ENCODE data around the gene PCDHGB5. TPM values are rescaled to one million over a fixed set of nuclear protein-coding genes. Genes with fewer than 3 reads are reported as not detected.
"Not testable (repeated sequence)": the region's sequence is repeated elsewhere in the genome, so short reads cannot be mapped to it uniquely, and the experiment has no call there.

PCDHGB5 gene
- polyA plus RNA-seq (2012; rRNA removed), result 0.08 and 0.15 TPM in 2 replicates
- polyA plus RNA-seq (2012; cell fraction: cytosol; rRNA removed), result 0.05 and 0.08 TPM in 2 replicates
- polyA plus RNA-seq (2012; cell fraction: nucleus; rRNA removed), result 0.59 and 0.63 TPM in 2 replicates

DNA sequence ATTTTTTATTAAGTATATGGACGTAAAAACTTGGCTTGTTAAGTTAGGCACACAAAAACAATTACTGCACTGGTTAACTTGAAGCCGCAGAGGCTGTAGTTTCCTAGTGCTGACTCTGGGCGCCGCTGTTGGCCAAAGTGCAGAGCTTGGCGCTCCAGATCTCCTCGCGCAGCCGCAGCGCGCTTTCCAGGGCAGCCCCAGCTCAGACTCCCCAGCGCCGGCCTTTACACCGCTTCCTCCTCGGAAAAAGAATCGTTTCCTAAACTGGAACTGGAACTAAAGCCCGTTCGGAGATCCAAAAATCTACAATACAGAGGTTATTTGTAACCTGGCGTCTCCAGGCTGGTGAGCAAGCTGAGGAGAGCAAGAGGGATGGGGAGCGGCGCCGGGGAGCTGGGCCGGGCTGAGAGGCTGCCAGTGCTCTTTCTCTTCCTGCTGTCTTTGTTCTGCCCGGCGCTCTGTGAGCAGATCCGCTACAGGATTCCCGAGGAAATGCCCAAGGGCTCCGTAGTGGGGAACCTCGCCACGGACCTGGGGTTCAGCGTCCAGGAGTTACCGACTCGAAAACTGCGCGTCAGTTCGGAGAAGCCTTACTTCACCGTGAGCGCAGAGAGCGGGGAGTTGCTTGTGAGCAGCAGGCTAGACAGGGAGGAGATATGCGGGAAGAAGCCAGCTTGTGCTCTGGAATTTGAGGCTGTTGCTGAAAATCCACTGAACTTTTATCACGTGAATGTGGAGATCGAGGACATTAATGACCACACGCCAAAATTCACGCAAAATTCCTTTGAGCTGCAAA, at the start of gene PCDHGB5:
TSS of gene PCDHGB5 (plus strand) at position 192 of the 796 bp plus-strand sequence. CDS start at position 373, 181 bp downstream.
- H2AFZ ChIP-seq (ENCODE audit: low read depth); H3K9me2 ChIP-seq; H3K27ac ChIP-seq (ENCODE audit: low read depth in 2 of 2, low read length in 1 of 2); H3K4me1 ChIP-seq (ENCODE audit: control insufficient read depth in 1 of 2, insufficient read depth in 2 of 2, low read depth in 1 of 2, low read length in 1 of 2); H4K20me1 ChIP-seq (ENCODE audit: insufficient read depth); H3K79me2 ChIP-seq (ENCODE audit: insufficient read depth); POLR2A ChIA-PET; H3K9ac ChIP-seq; H3K27me3 ChIP-seq (ENCODE audit: insufficient read depth); H3K4me2 ChIP-seq; H3F3A ChIP-seq (replicated peaks; ENCODE audit: insufficient read depth); H3K4me3 ChIP-seq (ENCODE audit: low read depth in 2 of 2, low read length in 1 of 2); H3K36me3 ChIP-seq (replicated peaks in 1 of 2; ENCODE audit: control insufficient read depth in 1 of 2, insufficient read depth in 2 of 2, low read length in 1 of 2); DNase-seq: not testable (repeated sequence)
- peaks cover 11% of the 10 kb centered on the region for H3K9me3 ChIP-seq
- 61% methylated on average over 22 of the region's 43 CpGs for WGBS (ENCODE audit: low lambda C conversion rate)
- CTCF ChIA-PET, result interaction anchor here (0.9 to 1.0 kb wide), 3 partner anchors 32 to 216 kb away, joined by 3 to 4 read pairs (median 3); partner anchors contain the start of genes PCDHB16 and PCDHGA12

DNA sequence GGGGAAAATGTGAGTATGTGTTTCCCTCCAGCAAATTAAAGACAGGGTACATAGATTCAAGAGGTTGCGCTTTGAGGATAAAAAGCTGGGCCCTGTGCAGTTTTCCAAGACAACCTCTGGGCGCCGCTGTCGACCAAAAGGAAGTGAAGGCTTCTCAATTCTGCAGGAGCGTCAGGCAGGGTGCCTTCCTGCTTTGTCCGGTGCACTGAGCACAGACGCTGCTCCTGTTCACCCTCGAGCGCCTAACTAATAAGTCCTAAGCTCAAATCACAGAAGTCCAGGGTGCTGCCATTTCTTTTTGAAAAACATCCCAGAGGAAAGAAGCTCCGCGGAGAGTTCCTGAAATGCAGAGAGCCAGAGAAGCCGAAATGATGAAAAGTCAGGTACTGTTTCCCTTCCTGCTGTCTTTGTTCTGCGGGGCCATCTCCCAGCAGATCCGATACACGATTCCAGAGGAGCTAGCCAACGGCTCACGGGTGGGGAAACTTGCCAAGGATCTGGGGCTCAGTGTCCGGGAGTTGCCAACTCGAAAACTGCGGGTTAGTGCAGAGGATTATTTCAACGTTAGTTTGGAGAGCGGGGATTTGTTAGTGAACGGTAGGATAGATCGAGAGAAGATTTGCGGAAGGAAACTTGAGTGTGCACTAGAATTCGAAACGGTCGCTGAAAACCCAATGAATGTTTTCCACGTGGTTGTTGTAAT, 47.7 kb upstream of the PCDHGB5 start, which contains the start of gene PCDHGB1:
TSS of gene PCDHGB1 (plus strand) at position 183 of the 703 bp plus-strand sequence. CDS start at position 345, 162 bp downstream.
- Histone ChIP-seq H3F3A (replicated peaks; ENCODE audit: insufficient read depth) (no peaks in the 10 kb centered on the region), H3K4me3 (ENCODE audit: low read depth in 2 of 2, low read length in 1 of 2) (peak within 1 kb of the TSS in 1 of 2 experiments; percentile 6; a peak in 1 of 4 replicates), H3K4me1 (ENCODE audit: control insufficient read depth in 1 of 2, insufficient read depth in 2 of 2, low read depth in 1 of 2, low read length in 1 of 2) (no peaks in the 10 kb centered on the region), H3K9me2 (no peaks in the 10 kb centered on the region), H3K27me3 (ENCODE audit: insufficient read depth) (no peaks in the 10 kb centered on the region), H2AFZ (ENCODE audit: low read depth) (0 out of 2 replicates have a peak within 1 kb of the TSS, but pooled peaks have one; percentile 32), H3K36me3 (replicated peaks in 1 of 2; ENCODE audit: control insufficient read depth in 1 of 2, insufficient read depth in 2 of 2, low read length in 1 of 2) (no peaks in the 10 kb centered on the region), H3K4me2 (no peak within 1 kb of the TSS), H3K9ac (no peak within 1 kb of the TSS), H4K20me1 (ENCODE audit: insufficient read depth) (no peaks in the 10 kb centered on the region), H3K79me2 (ENCODE audit: insufficient read depth) (no peaks in the 10 kb centered on the region), H3K9me3 (no peaks in the 10 kb centered on the region; the same call in 1 of the 2 replicates), H3K27ac (ENCODE audit: low read depth in 2 of 2, low read length in 1 of 2) (no peak within 1 kb of the TSS)
- ChIA-PET CTCF (interaction anchor here (0.5 to 2.7 kb wide), 9 partner anchors 14 to 217 kb away, joined by 3 to 13 read pairs (median 3); partner anchors contain the start of genes PCDHB9 and PCDHGB7), POLR2A (no interaction called here)
- TF ChIP-seq MAX (IDR thresholded peaks at IDR 0.05; ENCODE audit: low read depth), result no peak
- no peak for TF ChIP-seq EP300 (IDR thresholded peaks at IDR 0.05; ENCODE audit: borderline replicate concordance in 1 of 2, low read depth in 1 of 2, low read length in 1 of 2)
- TF ChIP-seq, protein P1, sequence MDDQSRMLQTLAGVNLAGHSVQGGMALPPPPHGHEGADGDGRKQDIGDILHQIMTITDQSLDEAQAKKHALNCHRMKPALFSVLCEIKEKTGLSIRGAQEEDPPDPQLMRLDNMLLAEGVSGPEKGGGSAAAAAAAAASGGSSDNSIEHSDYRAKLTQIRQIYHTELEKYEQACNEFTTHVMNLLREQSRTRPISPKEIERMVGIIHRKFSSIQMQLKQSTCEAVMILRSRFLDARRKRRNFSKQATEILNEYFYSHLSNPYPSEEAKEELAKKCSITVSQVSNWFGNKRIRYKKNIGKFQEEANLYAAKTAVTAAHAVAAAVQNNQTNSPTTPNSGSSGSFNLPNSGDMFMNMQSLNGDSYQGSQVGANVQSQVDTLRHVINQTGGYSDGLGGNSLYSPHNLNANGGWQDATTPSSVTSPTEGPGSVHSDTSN (IDR thresholded peaks at IDR 0.05), result no peak
- TF ChIP-seq TAF1 (IDR thresholded peaks at IDR 0.05; ENCODE audit: borderline replicate concordance, low read depth, low read length), result no peak
- TF ChIP-seq GATA2 (CRISPR knock-in tag; IDR thresholded peaks at IDR 0.05), result no peak
- TF ChIP-seq, protein P2, sequence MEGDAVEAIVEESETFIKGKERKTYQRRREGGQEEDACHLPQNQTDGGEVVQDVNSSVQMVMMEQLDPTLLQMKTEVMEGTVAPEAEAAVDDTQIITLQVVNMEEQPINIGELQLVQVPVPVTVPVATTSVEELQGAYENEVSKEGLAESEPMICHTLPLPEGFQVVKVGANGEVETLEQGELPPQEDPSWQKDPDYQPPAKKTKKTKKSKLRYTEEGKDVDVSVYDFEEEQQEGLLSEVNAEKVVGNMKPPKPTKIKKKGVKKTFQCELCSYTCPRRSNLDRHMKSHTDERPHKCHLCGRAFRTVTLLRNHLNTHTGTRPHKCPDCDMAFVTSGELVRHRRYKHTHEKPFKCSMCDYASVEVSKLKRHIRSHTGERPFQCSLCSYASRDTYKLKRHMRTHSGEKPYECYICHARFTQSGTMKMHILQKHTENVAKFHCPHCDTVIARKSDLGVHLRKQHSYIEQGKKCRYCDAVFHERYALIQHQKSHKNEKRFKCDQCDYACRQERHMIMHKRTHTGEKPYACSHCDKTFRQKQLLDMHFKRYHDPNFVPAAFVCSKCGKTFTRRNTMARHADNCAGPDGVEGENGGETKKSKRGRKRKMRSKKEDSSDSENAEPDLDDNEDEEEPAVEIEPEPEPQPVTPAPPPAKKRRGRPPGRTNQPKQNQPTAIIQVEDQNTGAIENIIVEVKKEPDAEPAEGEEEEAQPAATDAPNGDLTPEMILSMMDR (IDR thresholded peaks at IDR 0.05), result peak; percentile 39
- TF ChIP-seq NRF1 (IDR thresholded peaks at IDR 0.05; ENCODE audit: low read depth, low read length), result no peak
- no peak for TF ChIP-seq MXI1 (IDR thresholded peaks at IDR 0.05; ENCODE audit: low read depth, low read length)
- TF ChIP-seq RAD21 (IDR thresholded peaks at IDR 0.05; ENCODE audit: low read length), result peak; percentile 44
- TF ChIP-seq, protein P3, sequence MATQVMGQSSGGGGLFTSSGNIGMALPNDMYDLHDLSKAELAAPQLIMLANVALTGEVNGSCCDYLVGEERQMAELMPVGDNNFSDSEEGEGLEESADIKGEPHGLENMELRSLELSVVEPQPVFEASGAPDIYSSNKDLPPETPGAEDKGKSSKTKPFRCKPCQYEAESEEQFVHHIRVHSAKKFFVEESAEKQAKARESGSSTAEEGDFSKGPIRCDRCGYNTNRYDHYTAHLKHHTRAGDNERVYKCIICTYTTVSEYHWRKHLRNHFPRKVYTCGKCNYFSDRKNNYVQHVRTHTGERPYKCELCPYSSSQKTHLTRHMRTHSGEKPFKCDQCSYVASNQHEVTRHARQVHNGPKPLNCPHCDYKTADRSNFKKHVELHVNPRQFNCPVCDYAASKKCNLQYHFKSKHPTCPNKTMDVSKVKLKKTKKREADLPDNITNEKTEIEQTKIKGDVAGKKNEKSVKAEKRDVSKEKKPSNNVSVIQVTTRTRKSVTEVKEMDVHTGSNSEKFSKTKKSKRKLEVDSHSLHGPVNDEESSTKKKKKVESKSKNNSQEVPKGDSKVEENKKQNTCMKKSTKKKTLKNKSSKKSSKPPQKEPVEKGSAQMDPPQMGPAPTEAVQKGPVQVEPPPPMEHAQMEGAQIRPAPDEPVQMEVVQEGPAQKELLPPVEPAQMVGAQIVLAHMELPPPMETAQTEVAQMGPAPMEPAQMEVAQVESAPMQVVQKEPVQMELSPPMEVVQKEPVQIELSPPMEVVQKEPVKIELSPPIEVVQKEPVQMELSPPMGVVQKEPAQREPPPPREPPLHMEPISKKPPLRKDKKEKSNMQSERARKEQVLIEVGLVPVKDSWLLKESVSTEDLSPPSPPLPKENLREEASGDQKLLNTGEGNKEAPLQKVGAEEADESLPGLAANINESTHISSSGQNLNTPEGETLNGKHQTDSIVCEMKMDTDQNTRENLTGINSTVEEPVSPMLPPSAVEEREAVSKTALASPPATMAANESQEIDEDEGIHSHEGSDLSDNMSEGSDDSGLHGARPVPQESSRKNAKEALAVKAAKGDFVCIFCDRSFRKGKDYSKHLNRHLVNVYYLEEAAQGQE (IDR thresholded peaks at IDR 0.05; ENCODE audit: low read depth, low read length), result no peak
- WGBS (ENCODE audit: low lambda C conversion rate), result 60% methylated on average over 29 of the region's 29 CpGs
- peak; percentile 63 for DNase-seq

Data from SK-N-SH (cell line).